ENCODE measurements around the gene LAMTOR5.
"Not testable (repeated sequence)": the region's sequence is repeated elsewhere in the genome, so short reads cannot be mapped to it uniquely, and the experiment has no call there.

LAMTOR5 gene
- 31.9 to 56.5 reads per million in 2 experiments for total RNA-seq

DNA sequence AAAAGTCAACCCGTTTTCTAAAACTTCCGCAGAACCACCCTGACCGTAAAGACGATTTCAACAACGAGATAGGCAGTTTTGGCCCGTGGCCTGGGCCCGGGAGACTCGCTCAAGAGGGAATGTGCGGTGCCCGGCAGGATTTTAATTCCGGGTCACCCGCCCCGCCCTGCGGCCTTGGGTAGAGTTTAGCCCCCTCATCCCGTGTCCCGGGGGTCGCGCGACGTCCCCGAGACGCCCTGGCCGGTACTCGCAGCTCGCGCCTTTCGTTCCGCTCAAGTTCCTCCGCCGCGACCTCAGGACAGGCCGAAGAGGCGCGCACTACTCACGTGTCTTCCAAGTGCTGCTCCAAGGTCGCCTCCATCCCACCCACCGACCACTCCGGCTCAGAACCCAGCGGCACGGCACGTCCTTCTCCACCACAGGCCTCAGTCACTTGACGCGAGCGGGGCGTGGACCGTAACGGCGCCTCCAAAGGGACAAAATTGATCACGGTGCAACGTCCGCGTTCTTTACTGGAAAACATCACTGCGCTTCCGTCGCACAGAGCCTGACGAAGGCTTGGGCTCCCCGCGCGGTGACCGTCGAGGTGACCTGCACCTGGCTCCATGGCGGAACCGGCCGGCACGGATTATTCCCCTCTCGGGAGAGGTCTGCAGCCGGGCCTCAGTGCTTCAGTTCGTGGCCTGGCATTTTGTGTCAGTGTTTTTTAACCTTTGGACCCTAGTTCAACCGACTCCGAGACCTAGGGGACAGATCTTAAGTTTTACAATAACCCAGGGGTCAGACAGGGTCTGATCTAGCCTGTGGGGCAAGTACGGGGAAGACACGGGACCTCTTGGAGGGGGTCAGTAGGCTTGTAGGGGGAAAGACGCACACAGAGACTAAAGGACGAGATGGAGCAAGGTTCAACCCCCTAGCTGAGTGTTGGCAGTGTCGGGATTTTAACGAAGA lies at the start of gene LAMTOR5:
Gene LAMTOR5, minus strand, starts transcription at position 435 of the 951 bp plus-strand sequence. Its CDS starts 74 bp downstream, at position 361.
- peak; percentile 86 for DNase-seq (ENCODE audit: low read depth)

DNA sequence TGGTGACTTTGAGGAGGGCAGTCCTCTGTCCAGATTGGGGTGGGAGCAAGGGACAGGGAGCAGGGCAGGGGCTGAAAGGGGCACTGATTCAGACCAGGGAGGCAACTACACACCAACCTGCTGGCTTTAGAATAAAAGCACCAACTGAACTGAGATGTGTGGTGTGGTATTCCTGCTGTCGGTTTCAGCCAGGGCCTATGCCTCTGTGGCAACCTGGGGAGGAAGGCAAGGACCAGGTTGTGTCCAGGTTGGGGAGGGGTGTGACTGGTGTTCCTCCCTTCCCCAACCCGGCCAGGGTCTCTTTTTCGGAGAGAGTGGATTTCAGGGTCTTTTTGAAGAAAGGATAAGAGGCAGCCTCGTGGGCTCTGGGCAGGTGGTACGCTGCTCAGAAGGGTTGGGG lies 49.7 kb upstream of the LAMTOR5 start:
- DNase-seq (ENCODE audit: low read depth) = no peak

DNA sequence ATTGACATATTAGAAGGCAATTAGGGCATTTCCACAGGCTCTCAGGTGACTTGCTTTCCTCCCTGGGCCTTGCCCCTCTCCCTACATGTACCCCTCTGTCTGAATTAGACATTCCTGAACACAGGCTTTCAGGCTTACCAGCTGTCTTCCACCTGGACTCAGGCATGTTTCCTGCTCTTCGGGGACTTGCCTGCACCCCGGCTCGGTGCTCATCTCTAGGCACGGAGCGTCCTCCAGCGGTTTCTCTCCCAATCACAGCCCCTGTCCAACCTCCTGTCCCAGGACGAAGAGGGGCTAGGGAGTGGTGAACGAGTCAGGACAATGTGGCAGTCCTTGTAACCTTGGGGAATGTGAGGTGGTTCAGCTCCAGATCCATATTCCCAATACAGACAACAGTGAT lies 47.7 kb upstream of the LAMTOR5 start:
- DNase-seq (ENCODE audit: low read depth) = no peak

DNA sequence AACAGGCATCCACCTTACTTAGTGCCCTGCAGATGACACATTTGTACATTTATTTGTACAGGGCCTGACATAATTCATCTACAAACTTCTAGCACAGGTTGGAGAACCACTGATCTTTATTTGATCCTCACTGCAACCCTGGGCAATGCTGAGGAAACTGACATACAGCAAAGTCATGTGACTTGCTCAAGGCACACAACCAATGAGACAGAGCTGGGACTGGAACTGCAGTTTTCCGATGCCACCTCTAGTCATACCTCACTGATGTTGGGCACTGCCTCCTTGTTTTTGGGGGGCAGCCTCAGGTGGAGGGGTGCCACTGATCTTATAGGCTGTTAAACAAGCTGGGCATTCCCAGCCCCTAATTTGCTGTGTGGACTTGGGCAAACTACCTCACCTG lies 46.8 kb upstream of the LAMTOR5 start:
- no peak for DNase-seq (ENCODE audit: low read depth)

DNA sequence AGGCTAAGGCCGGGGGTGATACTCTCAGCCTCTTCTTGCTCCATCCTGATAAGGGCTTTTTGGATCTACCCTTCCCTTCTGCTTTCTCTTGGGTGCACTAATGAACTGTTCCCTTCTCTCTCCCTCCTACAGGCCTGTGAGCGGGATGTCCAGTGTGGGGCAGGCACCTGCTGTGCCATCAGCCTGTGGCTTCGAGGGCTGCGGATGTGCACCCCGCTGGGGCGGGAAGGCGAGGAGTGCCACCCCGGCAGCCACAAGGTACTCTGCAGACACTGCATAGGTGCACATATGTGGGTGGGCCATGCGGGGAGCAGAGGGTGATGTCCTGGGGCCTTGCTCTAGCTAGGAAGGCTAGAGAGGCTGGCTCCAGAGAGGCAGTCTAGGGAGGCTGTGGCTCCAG lies 46.3 kb upstream of the LAMTOR5 start:
- DNase-seq (ENCODE audit: low read depth) = no peak

DNA sequence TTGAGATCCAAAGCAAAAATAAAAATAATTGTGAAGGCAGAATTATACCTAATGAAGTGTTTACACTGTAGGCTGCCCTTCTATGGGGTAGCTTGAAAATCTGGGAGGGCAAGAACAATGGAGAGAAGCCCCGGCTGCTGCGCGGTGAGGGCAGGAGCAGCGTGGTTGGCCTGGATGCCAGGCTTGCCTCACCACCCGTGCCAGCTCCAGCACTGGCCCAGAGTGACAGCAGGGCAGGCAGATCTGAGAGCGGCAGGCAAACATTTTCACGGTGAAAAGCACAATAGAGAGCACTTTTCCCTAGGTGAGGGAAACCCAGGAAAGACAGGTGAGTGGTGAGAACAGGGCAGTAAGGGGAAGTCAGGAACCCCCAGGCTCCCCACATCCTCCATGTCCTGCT lies 44.8 kb upstream of the LAMTOR5 start:
- DNase-seq (ENCODE audit: low read depth) = no peak

DNA sequence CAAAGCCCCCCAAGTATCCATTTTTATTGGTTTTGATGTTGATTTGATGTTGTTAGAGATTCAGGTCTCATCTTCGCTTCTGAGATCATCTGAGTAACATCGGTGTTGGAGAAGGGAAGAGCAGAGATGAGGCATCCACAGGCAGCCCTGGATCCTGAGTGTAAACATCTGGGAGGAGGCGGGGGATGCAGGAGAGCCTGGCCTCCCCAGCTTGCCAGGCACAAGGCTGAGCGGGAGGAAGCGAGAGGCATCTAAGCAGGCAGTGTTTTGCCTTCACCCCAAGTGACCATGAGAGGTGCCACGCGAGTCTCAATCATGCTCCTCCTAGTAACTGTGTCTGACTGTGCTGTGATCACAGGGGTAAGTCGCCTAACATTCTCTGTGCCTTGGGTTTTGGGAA lies 43.4 kb upstream of the LAMTOR5 start, which contains the start of gene PROK1:
Gene PROK1, plus strand, starts transcription at position 221 of the 400 bp plus-strand sequence. Its CDS starts 68 bp downstream, at position 289.
- DNase-seq (ENCODE audit: low read depth) = no peak

DNA sequence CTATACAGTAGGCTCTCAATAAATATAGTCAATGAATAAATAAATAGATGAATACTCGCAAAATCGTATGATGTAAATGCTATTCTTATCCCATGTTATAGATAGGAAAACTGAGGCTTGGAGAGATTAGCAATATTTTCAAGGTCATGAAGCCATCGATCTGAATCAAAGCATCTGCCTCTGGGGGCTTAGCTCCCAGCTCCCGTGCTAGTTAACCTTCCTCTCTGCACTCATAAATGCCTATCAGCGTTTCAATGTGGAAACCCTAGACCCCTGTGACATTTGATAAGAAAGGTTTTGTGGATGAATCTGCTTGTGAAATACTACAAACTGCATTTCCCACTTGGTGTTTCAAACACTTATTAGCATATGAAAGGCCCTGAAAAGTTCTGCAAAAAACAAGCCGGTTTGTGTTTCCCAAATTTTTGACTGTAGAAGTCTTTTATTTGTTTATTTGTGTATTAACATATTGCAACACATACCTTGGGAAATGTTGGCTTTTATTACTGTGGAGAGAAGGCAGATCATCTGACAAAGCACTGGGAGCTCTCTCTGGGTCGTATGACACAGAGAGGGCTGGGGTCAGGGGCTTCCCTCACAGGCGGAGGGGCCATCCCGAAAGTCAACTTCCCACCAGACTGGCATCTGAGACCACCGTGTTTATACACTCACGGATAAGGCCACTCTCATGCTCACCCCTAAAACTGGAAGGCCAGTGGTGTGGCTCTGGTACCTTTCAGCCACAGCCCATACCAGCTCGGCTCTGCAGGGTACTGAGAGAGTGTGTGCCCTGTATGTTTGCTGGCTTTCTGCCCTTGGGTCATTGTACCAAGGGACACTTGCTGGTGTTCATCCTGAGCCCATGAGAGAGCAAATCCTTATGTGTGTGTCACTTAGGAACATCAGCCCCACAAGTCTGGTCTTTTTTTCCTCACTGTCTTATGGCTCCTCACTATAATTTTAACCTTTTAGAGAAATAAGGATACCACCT lies 42.5 kb upstream of the LAMTOR5 start:
- DNase-seq (ENCODE audit: low read depth) = no peak

DNA sequence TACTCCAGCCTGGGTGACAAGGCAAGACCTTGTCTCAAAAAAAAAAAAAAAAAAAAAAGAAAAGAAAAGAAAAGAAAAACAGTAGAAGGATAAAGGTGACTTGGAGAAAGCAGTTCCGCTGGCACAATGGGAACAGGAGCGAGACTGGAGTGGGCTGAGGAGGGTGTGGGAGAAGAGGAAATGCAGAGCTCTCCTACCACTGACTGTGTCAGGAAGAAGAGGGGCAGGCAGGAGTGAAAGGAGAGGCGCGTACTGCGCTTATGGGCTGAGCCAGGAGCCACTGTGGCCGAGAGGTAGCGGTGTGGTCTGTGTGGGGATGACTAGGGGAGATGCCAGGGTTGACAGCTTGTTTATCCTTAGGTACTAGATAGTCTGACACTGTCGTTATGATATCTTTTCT lies 37.1 kb upstream of the LAMTOR5 start:
- DNase-seq (ENCODE audit: low read depth) = no peak

DNA sequence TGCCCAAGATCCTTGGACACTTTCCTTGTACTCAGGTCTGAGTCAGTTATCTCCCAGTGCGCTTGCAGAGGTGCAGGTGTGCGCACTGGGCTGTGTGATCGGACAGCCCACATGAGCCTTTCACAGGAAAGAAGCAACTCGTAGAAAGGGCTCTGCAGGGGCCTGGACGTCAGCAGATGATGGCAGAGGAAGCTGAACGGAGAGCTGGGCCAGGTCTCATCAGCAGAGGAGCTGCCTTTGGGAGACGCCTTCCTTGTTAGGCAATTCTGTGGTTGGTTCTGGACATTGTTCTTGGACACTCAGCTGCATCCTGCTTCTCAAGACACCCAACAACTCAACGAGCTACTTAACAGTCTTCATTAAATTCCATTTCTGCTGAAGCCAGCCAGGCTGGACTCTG lies 36.0 kb upstream of the LAMTOR5 start:
- no peak for DNase-seq (ENCODE audit: low read depth)

DNA sequence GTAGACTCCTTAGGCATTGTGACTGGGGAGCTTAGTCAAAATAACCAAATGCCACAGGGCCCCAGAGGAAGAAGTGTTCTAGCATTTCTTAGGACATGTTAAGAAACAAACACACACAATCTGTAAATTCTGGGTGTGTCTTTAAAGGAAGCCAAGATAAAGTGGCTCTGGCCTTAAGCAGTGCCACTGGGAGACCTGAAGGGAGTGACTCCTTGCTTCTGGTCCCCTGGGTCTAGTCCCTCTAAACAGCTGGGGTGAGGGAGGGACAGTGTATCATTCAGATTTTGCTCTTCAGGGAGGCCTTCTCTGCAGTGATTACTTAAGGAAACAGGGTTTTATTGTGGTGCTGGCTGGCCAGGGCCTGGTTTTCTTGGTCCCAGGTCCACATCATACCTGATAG lies 34.4 kb upstream of the LAMTOR5 start:
- DNase-seq (ENCODE audit: low read depth) = no peak

DNA sequence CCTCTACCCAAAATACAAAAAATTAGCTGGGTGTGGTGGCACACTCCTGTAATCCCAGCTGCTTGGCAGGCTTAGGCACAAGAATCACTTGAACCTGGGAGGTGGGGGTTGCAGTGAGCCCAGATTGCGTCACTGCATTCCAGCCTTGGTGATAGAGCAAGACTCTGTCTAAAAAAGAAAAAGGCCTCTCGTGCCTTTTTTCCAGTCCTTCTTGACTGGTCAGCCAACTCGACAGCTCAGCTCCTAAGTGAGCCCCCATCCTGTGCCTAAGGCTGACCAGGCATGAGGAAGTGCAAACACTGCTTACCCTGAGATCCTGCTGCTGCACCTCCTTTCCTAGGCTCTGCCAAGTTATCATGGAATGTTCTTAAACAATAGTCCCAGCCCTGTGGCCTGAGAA lies 33.4 kb upstream of the LAMTOR5 start:
- no peak for DNase-seq (ENCODE audit: low read depth)

DNA sequence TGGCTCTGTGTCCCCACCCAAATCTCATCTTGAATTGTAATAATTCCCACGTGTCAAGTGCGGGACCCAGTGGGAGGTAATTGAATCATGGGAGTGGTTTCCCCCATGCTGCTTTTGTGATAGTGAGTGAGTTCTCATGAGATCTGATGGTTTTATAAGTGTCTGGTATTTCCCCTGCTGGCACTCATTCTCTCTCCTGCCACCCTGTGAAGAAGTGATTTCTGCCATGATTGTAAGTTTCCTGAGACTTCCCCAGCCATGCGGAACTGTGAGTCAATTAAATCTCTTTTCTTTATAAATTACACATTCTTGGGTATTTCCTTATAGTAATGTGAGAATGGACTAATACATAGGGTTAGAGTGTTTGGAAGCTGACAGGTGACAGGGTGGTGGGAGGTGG lies 32.4 kb upstream of the LAMTOR5 start:
- not testable (repeated sequence) for DNase-seq (ENCODE audit: low read depth)

DNA sequence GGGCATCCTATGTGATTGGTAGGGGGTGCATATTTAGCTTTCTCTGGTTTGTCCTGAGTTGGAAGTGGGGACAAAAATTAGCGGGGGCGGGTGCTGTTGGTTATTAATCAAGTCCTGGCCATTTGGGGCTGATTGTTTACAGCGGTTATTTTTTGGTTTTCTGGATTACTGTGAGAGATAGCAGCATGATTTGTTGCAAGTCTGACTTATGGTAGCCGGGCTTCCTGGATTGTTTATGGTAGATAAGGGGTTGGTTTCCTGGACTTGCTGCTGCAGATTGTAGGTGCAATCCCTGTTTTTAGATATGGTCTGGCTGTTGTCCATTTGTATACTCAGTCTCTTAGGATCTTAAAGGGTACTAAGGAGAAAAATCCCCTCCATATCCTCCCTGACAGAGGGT lies 31.4 kb upstream of the LAMTOR5 start:
- DNase-seq (ENCODE audit: low read depth) = no peak

DNA sequence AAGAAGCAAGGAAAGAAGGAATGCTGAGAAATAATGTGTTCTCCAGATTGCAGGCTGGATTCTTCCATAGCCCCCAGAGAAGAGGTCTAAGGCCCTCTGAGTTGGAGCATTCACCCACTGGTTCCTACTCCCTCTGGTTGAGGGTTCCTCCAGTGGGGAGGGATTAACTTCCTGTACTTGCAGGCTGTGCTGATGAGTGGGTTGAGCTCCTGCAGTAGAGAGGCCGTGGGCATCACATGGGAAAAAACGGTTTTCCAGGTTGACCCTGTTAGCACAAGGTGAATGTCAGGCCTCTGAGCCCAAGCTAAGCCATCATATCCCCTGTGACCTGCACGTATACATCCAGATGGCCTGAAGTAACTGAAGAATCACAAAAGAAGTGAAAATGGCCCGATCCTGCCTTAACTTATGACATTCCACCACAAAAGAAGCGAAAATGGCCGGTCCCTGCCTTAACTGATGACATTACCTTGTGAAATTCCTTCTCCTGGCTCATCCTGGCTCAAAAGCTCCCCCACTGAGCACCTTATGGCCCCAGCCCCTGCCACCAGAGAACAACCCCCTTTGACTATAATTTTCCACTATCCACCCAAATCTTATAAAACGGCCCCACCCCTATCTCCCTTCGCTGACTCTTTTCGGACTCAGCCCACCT lies 30.3 kb upstream of the LAMTOR5 start:
- not testable (repeated sequence) for DNase-seq (ENCODE audit: low read depth)

DNA sequence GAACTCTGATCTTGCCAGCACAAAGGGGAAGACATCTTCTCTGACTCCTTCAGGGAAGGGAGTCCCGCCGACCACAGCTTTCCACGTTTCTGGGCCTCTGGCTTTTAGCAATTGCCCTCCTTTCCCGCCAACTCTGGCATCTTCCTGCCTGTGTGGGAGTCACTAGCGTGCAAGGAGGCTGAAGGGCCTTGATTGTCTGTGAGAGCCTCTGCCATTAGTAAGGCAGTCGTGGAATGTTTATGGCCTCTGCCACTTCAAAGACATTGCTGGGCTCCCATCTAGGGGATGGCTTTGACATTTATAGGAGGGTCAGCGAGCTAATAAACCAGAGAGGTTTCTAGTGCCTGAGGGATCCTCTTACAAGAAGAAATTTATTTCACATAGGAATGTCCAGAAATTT lies 29.1 kb upstream of the LAMTOR5 start:
- DNase-seq (ENCODE audit: low read depth) = no peak

DNA sequence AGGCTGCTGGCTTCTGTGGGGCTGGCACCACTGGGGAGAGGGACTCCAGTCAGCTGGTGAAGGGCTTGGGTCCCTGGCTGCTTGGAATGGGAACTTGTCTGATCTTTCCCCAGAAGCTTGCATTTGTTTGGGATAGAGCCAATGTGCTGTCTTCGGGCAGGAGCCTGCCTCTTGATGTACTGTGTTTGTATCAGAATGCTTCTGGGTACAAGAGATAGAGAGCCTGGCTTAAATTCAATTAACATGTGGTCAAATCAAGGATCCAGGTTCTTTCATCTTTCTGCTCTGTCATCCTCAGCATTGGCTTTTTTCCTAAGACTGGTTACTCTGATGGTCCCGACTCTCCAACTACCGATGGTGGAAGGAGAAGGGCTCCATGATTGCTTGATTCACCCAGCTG lies 27.5 kb upstream of the LAMTOR5 start:
- no peak for DNase-seq (ENCODE audit: low read depth)

DNA sequence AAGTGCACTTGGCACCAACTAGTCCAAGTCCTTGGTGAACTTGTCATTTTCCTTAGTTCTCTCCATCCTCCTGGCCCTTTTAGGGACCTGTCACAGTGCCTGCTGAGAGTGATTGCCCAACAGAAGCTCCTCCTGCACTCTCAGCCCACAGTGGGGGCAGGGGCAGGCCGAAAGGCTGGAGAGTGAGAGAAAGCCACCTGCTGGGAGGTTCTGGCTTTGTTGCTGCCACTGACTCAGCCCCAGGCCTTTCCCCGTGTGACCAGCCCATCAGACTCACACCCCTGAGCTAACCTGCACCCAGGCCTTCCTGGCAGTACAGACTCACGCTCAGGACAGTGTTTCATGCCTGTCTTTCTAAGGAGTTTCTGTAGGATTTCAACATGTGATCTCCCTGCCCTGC lies 26.3 kb upstream of the LAMTOR5 start:
- no peak for DNase-seq (ENCODE audit: low read depth)

DNA sequence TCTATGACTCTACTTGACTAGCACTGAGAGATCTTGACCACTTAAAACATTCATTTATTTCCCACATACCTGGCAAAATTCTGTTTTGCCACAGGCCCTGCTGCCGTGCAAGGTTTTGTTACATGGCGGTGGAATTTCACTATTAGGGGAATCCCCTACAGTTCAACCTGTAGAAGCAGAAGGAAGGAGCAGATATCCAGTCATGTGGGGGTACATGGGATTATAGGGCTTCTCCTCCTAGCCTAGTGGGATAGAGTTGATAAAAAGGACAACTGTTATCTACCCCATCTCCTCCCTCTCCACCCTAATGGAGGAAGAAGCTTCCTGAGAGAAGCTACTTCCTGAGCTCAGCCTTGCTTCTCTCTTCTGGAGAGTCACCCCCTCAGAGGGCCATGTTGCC lies 25.7 kb upstream of the LAMTOR5 start:
- no peak for DNase-seq (ENCODE audit: low read depth)

DNA sequence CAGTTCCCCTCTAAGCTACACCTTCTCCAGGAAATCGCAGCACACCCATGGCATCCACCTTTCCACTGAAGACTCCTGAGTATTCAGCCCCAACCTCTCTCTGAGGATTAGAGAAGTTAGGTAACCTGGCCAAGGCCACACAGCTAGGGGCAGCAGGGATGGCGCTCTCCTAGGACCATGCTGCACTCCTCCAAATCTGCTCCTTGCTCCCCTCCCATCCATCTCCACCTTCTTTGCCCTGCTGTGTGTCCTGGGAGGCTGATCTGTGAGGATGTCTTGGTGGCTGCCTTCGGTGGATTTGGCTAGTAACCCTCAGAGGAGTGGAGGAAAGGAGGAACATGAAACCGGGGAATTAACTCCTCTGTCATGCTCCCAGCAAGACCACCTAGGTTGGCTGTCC lies 23.4 kb upstream of the LAMTOR5 start:
- DNase-seq (ENCODE audit: low read depth) = no peak

DNA sequence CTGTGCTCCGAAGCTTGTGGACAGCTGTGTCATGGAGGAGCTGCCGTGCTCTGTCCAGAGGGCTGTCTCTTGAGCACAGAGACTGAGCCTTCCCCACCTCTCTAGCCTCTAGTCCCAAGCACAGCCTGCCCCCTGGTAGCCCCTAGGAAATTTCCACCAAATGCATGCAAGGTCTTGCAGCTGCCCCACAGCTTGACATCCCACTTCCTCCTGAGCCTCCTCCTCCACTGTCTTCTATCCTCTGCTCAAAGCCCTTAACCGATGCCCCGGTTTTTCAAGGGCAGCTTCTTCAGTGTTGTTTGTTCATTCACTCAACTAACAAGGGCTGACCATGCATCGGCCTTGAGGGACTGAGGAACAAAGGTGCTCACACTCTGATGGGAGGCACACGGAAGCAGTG lies 22.9 kb upstream of the LAMTOR5 start:
- DNase-seq (ENCODE audit: low read depth) = no peak

DNA sequence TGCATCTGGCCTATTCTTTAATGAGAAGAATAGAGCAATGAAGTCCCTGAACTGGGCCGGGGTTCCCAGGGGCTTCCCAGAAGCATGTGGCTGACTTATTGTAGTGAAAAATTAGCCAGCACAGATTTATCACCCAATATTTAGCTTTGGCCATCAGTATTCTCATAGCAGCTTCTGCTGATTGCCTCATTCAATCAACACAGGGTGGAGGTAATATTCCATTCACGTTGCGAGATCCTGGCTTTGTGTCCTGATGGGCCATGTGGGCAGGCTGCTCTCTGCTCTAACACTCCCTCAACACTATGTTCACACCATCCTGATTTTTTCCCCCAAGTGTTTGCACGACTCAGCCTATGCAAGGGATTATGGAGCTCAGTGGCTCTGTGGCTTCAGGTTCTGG lies 21.5 kb upstream of the LAMTOR5 start:
- DNase-seq (ENCODE audit: low read depth) = no peak

All from T follicular helper cell (primary cell).